Stimulated activated naive B cell treated with anti-CD40 and anti-IgM and Interleukin-4, amounts not matched to agents 10 μg/mL and 1 μg/mL and 100 μg/mL, for 72 hours (primary cell): ENCODE results near the gene FOXI1.
"Not testable (repeated sequence)": the region's sequence is repeated elsewhere in the genome, so short reads cannot be mapped to it uniquely, and the experiment has no call there.

ENCODE experiments used
- ATAC-seq, 2 donors: fragments of 150-1000 bp; cut with Tn5 transposase; replicated peaks; 2 replicates each; pipeline ENCODE4 v1.10.0; 2021; ENCODE audit warnings: moderate library complexity in 1 of 2
- DNase-seq: peaks from one replicate; pipeline ENCODE4 v3.0.0; 2021
- H3K27ac Mint-ChIP-seq: one replicate; pipeline ENCODE4 v1.8.0; 2022; ENCODE audit warnings: mild to moderate bottlenecking, mixed read lengths
- H3K27me3 Mint-ChIP-seq, 2 donors: one replicate each; pipeline ENCODE4 v1.8.0; 2022; ENCODE audit warnings: mixed read lengths in 2 of 2
- H3K36me3 Mint-ChIP-seq, 2 donors: one replicate each; pipeline ENCODE4 v1.8.0; 2022; ENCODE audit warnings: mixed read lengths in 2 of 2, mild to moderate bottlenecking in 1 of 2
- H3K4me1 Mint-ChIP-seq, 2 donors: one replicate each; pipeline ENCODE4 v1.8.0; 2022; ENCODE audit warnings: mixed read lengths in 2 of 2, mild to moderate bottlenecking in 1 of 2
- H3K4me3 Mint-ChIP-seq, 2 donors: one replicate each; pipeline ENCODE4 v1.8.0; 2022; ENCODE audit warnings: mild to moderate bottlenecking in 2 of 2, mixed read lengths in 2 of 2, moderate library complexity in 1 of 2
- H3K9me3 Mint-ChIP-seq, 2 donors: one replicate each; pipeline ENCODE4 v1.8.0; 2022; ENCODE audit warnings: mixed read lengths in 2 of 2, mild to moderate bottlenecking in 1 of 2

FOXI1 gene

GRCh38 chr5:170126061-170126460 is 20.4 kb downstream of the FOXI1 start:
- peaks cover 13 to 19% of the 10 kb centered on the region in 2 donors for H3K9me3 Mint-ChIP-seq
- H3K27ac Mint-ChIP-seq = no peak overlapping the region
- H3K36me3 Mint-ChIP-seq = peaks cover 1 to 6% of the 10 kb centered on the region in 2 donors
- H3K4me1 Mint-ChIP-seq = no peaks in the 10 kb centered on the region
- peaks cover 8 to 26% of the 10 kb centered on the region in 2 donors for H3K27me3 Mint-ChIP-seq
- DNase-seq (no peak), ATAC-seq (no peak)
- no peak overlapping the region for H3K4me3 Mint-ChIP-seq

- Mint-ChIP-seq H3K36me3 (peaks cover 1 to 6% of the 10 kb centered on the region in 2 donors), H3K27ac (no peak overlapping the region), H3K9me3 (peaks cover 13 to 19% of the 10 kb centered on the region in 2 donors), H3K4me1 (no peaks in the 10 kb centered on the region), H3K27me3 (peaks cover 8 to 24% of the 10 kb centered on the region in 2 donors), H3K4me3 (no peak overlapping the region)
- ATAC-seq = no peak
- DNase-seq = no peak
These were observed 20.9 kb downstream of the FOXI1 start for GRCh38 chr5:170126626-170127025.

DNA sequence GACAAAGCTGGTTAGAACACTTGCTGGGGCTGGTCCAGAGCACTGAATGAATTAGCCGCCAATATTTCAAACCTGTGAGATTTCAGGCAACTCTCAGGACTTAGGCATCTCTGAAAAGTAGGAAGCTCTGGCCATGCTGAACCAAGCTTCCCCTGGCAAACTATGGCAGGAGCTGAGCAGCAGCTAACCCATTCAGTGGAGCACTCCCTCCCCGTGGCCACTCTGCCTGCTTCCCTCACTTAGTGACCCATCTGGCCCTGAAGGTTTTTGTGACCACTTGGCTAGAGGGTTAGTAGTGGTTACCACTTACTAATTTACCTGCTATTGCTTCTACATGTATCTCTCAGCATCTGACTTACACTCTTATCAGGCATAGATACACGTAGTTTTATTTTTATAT is 25.5 kb downstream of the FOXI1 start:
- no peak for DNase-seq
- no peaks in the 10 kb centered on the region for H3K36me3 Mint-ChIP-seq
- no peaks in the 10 kb centered on the region for H3K4me1 Mint-ChIP-seq
- ATAC-seq = no peak
- peaks cover 15 to 20% of the 10 kb centered on the region in 2 donors for H3K27me3 Mint-ChIP-seq
- H3K27ac Mint-ChIP-seq = no peak overlapping the region
- no peak overlapping the region for H3K4me3 Mint-ChIP-seq
- H3K9me3 Mint-ChIP-seq = peaks cover 5 to 9% of the 10 kb centered on the region in 2 donors

- DNase-seq (no peak), ATAC-seq (no peak)
- Mint-ChIP-seq H3K27ac (no peak overlapping the region), H3K4me3 (no peak overlapping the region), H3K36me3 (no peaks in the 10 kb centered on the region), H3K27me3 (peaks cover 10 to 12% of the 10 kb centered on the region in 2 donors), H3K9me3 (no peaks in the 10 kb centered on the region), H3K4me1 (no peaks in the 10 kb centered on the region)
These were observed 26.7 kb downstream of the FOXI1 start for GRCh38 chr5:170132269-170132975.

- ATAC-seq (no peak), DNase-seq (no peak)
- Mint-ChIP-seq H3K9me3 (no peaks in the 10 kb centered on the region), H3K27me3 (peaks cover 6 to 10% of the 10 kb centered on the region in 2 donors), H3K27ac (no peak overlapping the region), H3K4me3 (no peak overlapping the region), H3K36me3 (no peaks in the 10 kb centered on the region), H3K4me1 (no peaks in the 10 kb centered on the region)
These were observed 27.3 kb downstream of the FOXI1 start for GRCh38 chr5:170132976-170133448.

DNA sequence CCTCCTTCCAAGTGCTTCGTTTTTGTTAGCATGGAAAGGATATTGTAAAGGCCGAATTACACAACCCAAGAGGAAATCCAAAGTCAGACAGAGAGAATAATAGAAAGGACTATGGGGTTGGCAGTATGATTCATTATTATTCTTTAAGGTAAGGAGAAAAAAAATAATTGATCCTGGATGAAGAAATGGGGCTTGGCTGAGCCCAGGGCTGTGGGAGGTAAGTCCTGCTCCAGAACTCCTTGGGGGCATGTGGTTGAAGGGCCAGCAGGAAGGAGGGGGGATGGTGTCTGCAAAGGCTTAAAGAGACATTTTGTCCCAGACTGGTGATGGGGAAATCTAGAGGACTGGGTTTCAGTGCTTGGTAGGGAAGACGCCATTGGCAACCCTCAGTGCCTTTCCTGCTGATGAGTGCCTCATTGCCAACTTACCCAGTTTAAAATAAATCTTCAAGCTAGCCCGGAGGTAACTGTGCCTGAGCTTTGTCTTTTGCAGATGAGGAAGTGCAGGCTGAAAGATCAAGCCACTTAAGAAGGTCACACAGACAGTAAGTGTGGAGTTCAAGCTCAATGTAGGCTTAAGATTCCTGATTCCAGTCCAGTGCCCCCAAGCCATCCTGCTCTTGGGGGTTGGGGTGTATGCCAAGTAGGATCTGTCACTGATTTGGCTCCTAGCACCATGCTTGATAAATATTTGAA is 30.2 kb downstream of the FOXI1 start:
- ATAC-seq (no peak), DNase-seq (no peak)
- no peak overlapping the region for H3K27ac Mint-ChIP-seq
- H3K9me3 Mint-ChIP-seq = no peaks in the 10 kb centered on the region
- H3K4me1 Mint-ChIP-seq = no peaks in the 10 kb centered on the region
- H3K4me3 Mint-ChIP-seq = no peak overlapping the region
- no peaks in the 10 kb centered on the region for H3K36me3 Mint-ChIP-seq
- peaks cover 6 to 10% of the 10 kb centered on the region in 2 donors for H3K27me3 Mint-ChIP-seq

- Mint-ChIP-seq H3K27me3 (peaks cover 6 to 10% of the 10 kb centered on the region in 2 donors), H3K36me3 (no peaks in the 10 kb centered on the region), H3K27ac (no peak overlapping the region), H3K4me3 (no peak overlapping the region), H3K9me3 (no peaks in the 10 kb centered on the region), H3K4me1 (peaks cover 0 to 2% of the 10 kb centered on the region in 2 donors)
- ATAC-seq (no peak), DNase-seq (no peak)
These were observed 30.8 kb downstream of the FOXI1 start for GRCh38 chr5:170136506-170136905.

GRCh38 chr5:170137694-170138214 is 32.1 kb downstream of the FOXI1 start:
- Mint-ChIP-seq H3K4me1 (peaks cover 0 to 2% of the 10 kb centered on the region in 2 donors), H3K4me3 (no peak overlapping the region), H3K27me3 (peaks cover 0 to 5% of the 10 kb centered on the region in 2 donors), H3K27ac (no peak overlapping the region), H3K36me3 (no peaks in the 10 kb centered on the region), H3K9me3 (no peaks in the 10 kb centered on the region)
- ATAC-seq (no peak), DNase-seq (no peak)

GRCh38 chr5:170138273-170138672 is 32.6 kb downstream of the FOXI1 start:
- DNase-seq = no peak

GRCh38 chr5:170139786-170140335 is 34.2 kb downstream of the FOXI1 start:
- DNase-seq = no peak
- Mint-ChIP-seq H3K27ac (no peak overlapping the region), H3K36me3 (no peaks in the 10 kb centered on the region)

More at GRCh38 chr5:170138273-170138672, 32.6 kb downstream of the FOXI1 start:
- peaks cover 0 to 8% of the 10 kb centered on the region in 2 donors for H3K27me3 Mint-ChIP-seq
- no peaks in the 10 kb centered on the region for H3K9me3 Mint-ChIP-seq
- ATAC-seq = no peak
- no peak overlapping the region for H3K4me3 Mint-ChIP-seq
- no peaks in the 10 kb centered on the region for H3K36me3 Mint-ChIP-seq
- H3K4me1 Mint-ChIP-seq = peaks cover 0 to 2% of the 10 kb centered on the region in 2 donors
- no peak overlapping the region for H3K27ac Mint-ChIP-seq

GRCh38 chr5:170141196-170141595 is 35.5 kb downstream of the FOXI1 start:
- H3K9me3 Mint-ChIP-seq, H3K4me3 Mint-ChIP-seq, H3K4me1 Mint-ChIP-seq, H3K27ac Mint-ChIP-seq, ATAC-seq, H3K36me3 Mint-ChIP-seq, H3K27me3 Mint-ChIP-seq, DNase-seq: not testable (repeated sequence)

More at GRCh38 chr5:170139786-170140335, 34.2 kb downstream of the FOXI1 start:
- Mint-ChIP-seq H3K4me3 (no peak overlapping the region), H3K9me3 (no peaks in the 10 kb centered on the region), H3K4me1 (peaks cover 0 to 2% of the 10 kb centered on the region in 2 donors), H3K27me3 (peaks cover 0 to 3% of the 10 kb centered on the region in 2 donors)
- ATAC-seq = no peak

GRCh38 chr5:170141636-170142035 is 35.9 kb downstream of the FOXI1 start:
- H3K4me3 Mint-ChIP-seq = no peak overlapping the region
- peaks cover 0 to 3% of the 10 kb centered on the region in 2 donors for H3K27me3 Mint-ChIP-seq
- no peaks in the 10 kb centered on the region for H3K9me3 Mint-ChIP-seq
- H3K36me3 Mint-ChIP-seq = no peaks in the 10 kb centered on the region
- DNase-seq = no peak
- peaks cover 0 to 5% of the 10 kb centered on the region in 2 donors for H3K4me1 Mint-ChIP-seq
- H3K27ac Mint-ChIP-seq = no peak overlapping the region
- ATAC-seq = no peak

GRCh38 chr5:170142196-170142595 is 36.5 kb downstream of the FOXI1 start:
- H3K36me3 Mint-ChIP-seq = no peaks in the 10 kb centered on the region
- H3K27ac Mint-ChIP-seq = no peak overlapping the region
- H3K9me3 Mint-ChIP-seq = no peaks in the 10 kb centered on the region
- H3K4me3 Mint-ChIP-seq = no peak overlapping the region
- ATAC-seq (no peak), DNase-seq (no peak)
- H3K27me3 Mint-ChIP-seq = peaks cover 0 to 3% of the 10 kb centered on the region in 2 donors
- peaks cover 0 to 5% of the 10 kb centered on the region in 2 donors for H3K4me1 Mint-ChIP-seq

GRCh38 chr5:170143091-170143490 is 37.4 kb downstream of the FOXI1 start:
- Mint-ChIP-seq H3K4me3 (no peak overlapping the region), H3K27me3 (peaks cover 0 to 8% of the 10 kb centered on the region in 2 donors), H3K27ac (no peak overlapping the region), H3K9me3 (no peaks in the 10 kb centered on the region), H3K4me1 (peaks cover 0 to 5% of the 10 kb centered on the region in 2 donors), H3K36me3 (no peaks in the 10 kb centered on the region)
- ATAC-seq = no peak
- no peak for DNase-seq
